CD4-positive, alpha-beta T cell (primary cell): ENCODE measurements around the gene UNC79. TPM values are rescaled to one million over a fixed set of nuclear protein-coding genes. Genes with fewer than 3 reads are reported as not detected.

Source experiments
- ATAC-seq: fragments of 200-7000 bp; cut with Tn5 transposase; one replicate; pipeline ENCODE4 v1.10.0; 2022; ENCODE audit warnings: mild to moderate bottlenecking; ENCODE audit not compliant: poor library complexity
- CTCF ChIA-PET: fragments of 350-600 bp; sonication (Branson Sonifier 250); formaldehyde crosslinking; loops from one replicate; lab custom pipeline; 2021; ENCODE audit warnings: antibody characterized with exemption, inconsistent platforms; lab: Charles Lee
- POLR2A ChIA-PET: fragments of 350-600 bp; sonication (Branson Sonifier 250); formaldehyde crosslinking; loops from one replicate; lab custom pipeline; 2021; ENCODE audit warnings: antibody characterized with exemption, inconsistent platforms; lab: Charles Lee
- DNase-seq, 14 experiments: peaks; one replicate each; pipeline ENCODE4 v3.0.0-alpha.2; 2013 to 2020; ENCODE audit warnings: mixed read lengths in 2 of 14
- H3K27ac ChIP-seq, 2 donors: one replicate each; pipeline versions ENCODE4 v1.5.1 to v1.7.0; 2013; ENCODE audit warnings: low read length in 2 of 2, low read depth in 1 of 2, mild to moderate bottlenecking in 1 of 2
- H3K27me3 ChIP-seq, 2 experiments: 1 replicate in 1 of 2; 2 replicates in 1 of 2; pipeline versions ENCODE4 v1.6.1 to v1.7.0; 2013; ENCODE audit warnings: low read length in 2 of 2, control low read depth in 1 of 2, mild to moderate bottlenecking in 1 of 2, moderate library complexity in 1 of 2; ENCODE audit not compliant: insufficient read depth in 2 of 2, control insufficient read depth in 1 of 2
- H3K36me3 ChIP-seq: one replicate; pipeline ENCODE4 v1.6.1; 2013; ENCODE audit warnings: low read length, control low read depth; ENCODE audit not compliant: insufficient read depth
- H3K4me1 ChIP-seq: one replicate; pipeline ENCODE4 v1.6.1; 2013; ENCODE audit warnings: low read length, control low read depth; ENCODE audit not compliant: insufficient read depth
- H3K4me3 ChIP-seq: one replicate; pipeline ENCODE4 v1.5.1; 2013; ENCODE audit warnings: mild to moderate bottlenecking, low read length, moderate library complexity
- H3K9me3 ChIP-seq, 2 experiments: 1 replicate in 1 of 2; 2 replicates in 1 of 2; pipeline versions ENCODE4 v1.6.1 to v1.7.0; 2013; ENCODE audit warnings: low read length in 2 of 2, mild to moderate bottlenecking in 2 of 2, control low read depth in 1 of 2, moderate library complexity in 1 of 2; ENCODE audit not compliant: control insufficient read depth in 1 of 2, insufficient read depth in 1 of 2
- H3K27ac Mint-ChIP-seq: one replicate; pipeline ENCODE4 v1.8.0; 2020; ENCODE audit warnings: mixed read lengths
- H3K27me3 Mint-ChIP-seq: one replicate; pipeline ENCODE4 v1.8.0; 2021; ENCODE audit warnings: mixed read lengths
- H3K36me3 Mint-ChIP-seq: one replicate; pipeline ENCODE4 v1.8.0; 2021; ENCODE audit warnings: low read depth, mixed read lengths
- H3K4me1 Mint-ChIP-seq: one replicate; pipeline ENCODE4 v1.8.0; 2021; ENCODE audit warnings: low read depth, mixed read lengths
- H3K4me3 Mint-ChIP-seq: one replicate; pipeline ENCODE4 v1.8.0; 2020; ENCODE audit warnings: mild to moderate bottlenecking, mixed read lengths
- H3K9me3 Mint-ChIP-seq: one replicate; pipeline ENCODE4 v1.8.0; 2020; ENCODE audit warnings: mixed read lengths
- CTCF ChIP-seq: fragments of 200-600 bp; IDR thresholded peaks from one replicate; pipeline ENCODE4 v1.8.0; 2022; ENCODE audit warnings: antibody characterized with exemption, mild to moderate bottlenecking
- intact Hi-C, 2 experiments: fragments of 100-400 bp; cut with DNase I in 1 of 2; cut with micrococcal nuclease in 1 of 2; formaldehyde crosslinking; loops; one replicate each; pipeline versions ENCODE4 v1.15.1 to v1.9.0; 2023 to 2025; cut with DNase I, micrococcal nuclease
- total RNA-seq, 174 experiments: library from RNA in 2 of 174; stranded (reverse) in 2 of 174; gene quantifications; one replicate each; pipeline ENCODE4 v1.2.3 and lab custom pipeline; 2021 to 2026

UNC79 gene
- total RNA-seq, 2 experiments from 2014 or later, result not detected

GRCh38 chr14:93527203-93527607, 96.5 kb downstream of the UNC79 start:
- POLR2A ChIA-PET, result no interaction called here

GRCh38 chr14:93528884-93529558, 98.3 kb downstream of the UNC79 start:
- Histone ChIP-seq H3K36me3 (no peaks in the 10 kb centered on the region), H3K4me1 (no peaks in the 10 kb centered on the region), H3K27ac (no peak overlapping the region), H3K4me3 (no peak overlapping the region), H3K9me3 (no peaks in the 10 kb centered on the region), H3K27me3 (peaks cover 3 to 14% of the 10 kb centered on the region in 2 experiments)
- POLR2A ChIA-PET, result no interaction called here
- Mint-ChIP-seq H3K4me1 (no peaks in the 10 kb centered on the region), H3K27ac (no peak overlapping the region), H3K27me3 (peaks cover 62% of the 10 kb centered on the region), H3K4me3 (no peak overlapping the region), H3K9me3 (no peaks in the 10 kb centered on the region), H3K36me3 (no peaks in the 10 kb centered on the region)
- no peak for ATAC-seq
- intact Hi-C loops, result no loop called here
- CTCF ChIA-PET, result no interaction called here
- no peak for DNase-seq
- TF ChIP-seq CTCF, result no peak

More at GRCh38 chr14:93527203-93527607, 96.5 kb downstream of the UNC79 start:
- Histone ChIP-seq H3K4me3 (no peak overlapping the region), H3K27ac (no peak overlapping the region), H3K9me3 (no peaks in the 10 kb centered on the region), H3K4me1 (no peaks in the 10 kb centered on the region), H3K27me3 (peaks cover 3 to 14% of the 10 kb centered on the region in 2 experiments), H3K36me3 (no peaks in the 10 kb centered on the region)
- Mint-ChIP-seq H3K9me3 (no peaks in the 10 kb centered on the region), H3K4me3 (no peak overlapping the region), H3K27me3 (peaks cover 59% of the 10 kb centered on the region), H3K36me3 (no peaks in the 10 kb centered on the region), H3K27ac (no peak overlapping the region), H3K4me1 (no peaks in the 10 kb centered on the region)
- DNase-seq, result peak in 3 of 14 experiments; percentile 17 to 58 (median 39)
- no peak for ATAC-seq
- intact Hi-C loops, result no loop called here
- no peak for TF ChIP-seq CTCF
- CTCF ChIA-PET, result no interaction called here

GRCh38 chr14:93531644-93532043, 100.9 kb downstream of the UNC79 start:
- intact Hi-C loops, result no loop called here
- Mint-ChIP-seq H3K4me1 (no peaks in the 10 kb centered on the region), H3K27ac (no peak overlapping the region), H3K27me3 (peaks cover 51% of the 10 kb centered on the region), H3K36me3 (no peaks in the 10 kb centered on the region), H3K9me3 (no peaks in the 10 kb centered on the region), H3K4me3 (no peak overlapping the region)
- no peak for DNase-seq
- Histone ChIP-seq H3K4me1 (no peaks in the 10 kb centered on the region), H3K27ac (no peak overlapping the region), H3K27me3 (peaks cover 3 to 10% of the 10 kb centered on the region in 2 experiments), H3K4me3 (no peak overlapping the region), H3K36me3 (no peaks in the 10 kb centered on the region), H3K9me3 (no peaks in the 10 kb centered on the region)
- ATAC-seq, result no peak
- TF ChIP-seq CTCF, result no peak
- POLR2A ChIA-PET, result no interaction called here
- CTCF ChIA-PET, result interaction anchor here (1.3 kb wide), 1 partner anchor 11 kb away, joined by 4 read pairs; no protein-coding TSS in a partner anchor
